Liver (tissue), 3 donors: ENCODE measurements around the gene SCNN1B.

Experiments used
- NR2F2 ChIP-seq: IDR thresholded peaks from 2 replicates; pipeline ENCODE4 v1.6.1; 2016; ENCODE audit warnings: antibody characterized with exemption
- TF ChIP-seq, protein P1 (sequence below): fragments of 150-350 bp; IDR thresholded peaks from 2 replicates; pipeline ENCODE4 v1.5.1; 2017; ENCODE audit warnings: improper control_type of control experiment, low read depth, low read length; ENCODE audit not compliant: missing input control
- donor health status: healthy.
- donor health status: healthy.

DNA sequence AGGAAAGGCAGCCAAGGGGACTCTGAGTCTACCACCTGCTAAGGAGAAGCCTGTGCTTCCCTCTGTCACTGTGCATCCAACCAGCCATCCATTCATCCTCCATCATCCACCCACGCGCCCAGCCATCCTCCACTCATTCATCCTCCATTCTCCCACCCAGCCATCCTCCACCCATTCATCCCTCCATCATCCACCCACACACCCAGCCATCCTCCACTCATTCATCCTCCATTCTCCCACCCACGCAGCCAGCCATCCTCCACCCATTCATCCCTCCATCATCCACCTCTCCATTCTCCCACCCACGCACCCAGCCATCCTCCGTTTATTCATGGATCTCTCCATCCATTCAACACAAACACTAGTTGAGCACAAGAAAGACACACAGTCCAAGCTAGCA, 76.8 kb downstream of the SCNN1B start:
- no peak for TF ChIP-seq NR2F2
- TF ChIP-seq, protein P1, sequence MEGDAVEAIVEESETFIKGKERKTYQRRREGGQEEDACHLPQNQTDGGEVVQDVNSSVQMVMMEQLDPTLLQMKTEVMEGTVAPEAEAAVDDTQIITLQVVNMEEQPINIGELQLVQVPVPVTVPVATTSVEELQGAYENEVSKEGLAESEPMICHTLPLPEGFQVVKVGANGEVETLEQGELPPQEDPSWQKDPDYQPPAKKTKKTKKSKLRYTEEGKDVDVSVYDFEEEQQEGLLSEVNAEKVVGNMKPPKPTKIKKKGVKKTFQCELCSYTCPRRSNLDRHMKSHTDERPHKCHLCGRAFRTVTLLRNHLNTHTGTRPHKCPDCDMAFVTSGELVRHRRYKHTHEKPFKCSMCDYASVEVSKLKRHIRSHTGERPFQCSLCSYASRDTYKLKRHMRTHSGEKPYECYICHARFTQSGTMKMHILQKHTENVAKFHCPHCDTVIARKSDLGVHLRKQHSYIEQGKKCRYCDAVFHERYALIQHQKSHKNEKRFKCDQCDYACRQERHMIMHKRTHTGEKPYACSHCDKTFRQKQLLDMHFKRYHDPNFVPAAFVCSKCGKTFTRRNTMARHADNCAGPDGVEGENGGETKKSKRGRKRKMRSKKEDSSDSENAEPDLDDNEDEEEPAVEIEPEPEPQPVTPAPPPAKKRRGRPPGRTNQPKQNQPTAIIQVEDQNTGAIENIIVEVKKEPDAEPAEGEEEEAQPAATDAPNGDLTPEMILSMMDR: no peak
